ENCODE results near the gene MPC1.

- no peak for TF ChIP-seq POLR2A (IDR thresholded peaks at IDR 0.05)
- TF ChIP-seq CTCF (IDR thresholded peaks at IDR 0.05), result no peak
These were observed 63.8 kb downstream of the MPC1 start for GRCh38 chr6:166318649-166319600.

Data from heart left ventricle (tissue), 13 donors.